Activated CD4-positive, alpha-beta T cell treated with anti-CD3 and anti-CD28 coated beads, Interleukin-2, amount 50 U/mL, for 4 hours (primary cell): ENCODE results near the gene EXOC8.
"Not testable (repeated sequence)": the region's sequence is repeated elsewhere in the genome, so short reads cannot be mapped to it uniquely, and the experiment has no call there.

Experiments used
- DNase-seq, 2 experiments: peaks; one replicate each; pipeline ENCODE4 v3.0.0-alpha.2; 2020

Gene EXOC8

DNA sequence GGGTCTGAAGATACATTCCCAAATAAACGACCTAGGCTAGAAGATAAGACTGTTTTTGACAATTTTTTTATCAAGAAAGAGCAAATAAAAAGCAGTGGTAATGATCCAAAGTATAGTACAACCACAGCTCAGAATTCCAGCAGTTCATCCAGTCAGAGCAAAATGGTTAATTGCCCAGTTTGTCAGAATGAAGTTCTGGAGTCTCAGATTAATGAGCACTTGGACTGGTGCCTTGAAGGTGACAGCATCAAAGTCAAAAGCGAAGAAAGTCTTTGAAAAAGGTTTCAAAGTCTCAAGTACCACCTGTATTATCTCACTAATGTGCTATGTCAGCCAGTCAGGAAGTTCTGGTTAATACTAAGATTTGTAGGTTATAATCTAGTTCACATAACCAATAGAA, 15.4 kb upstream of the EXOC8 start:
- DNase-seq: no peak

DNA sequence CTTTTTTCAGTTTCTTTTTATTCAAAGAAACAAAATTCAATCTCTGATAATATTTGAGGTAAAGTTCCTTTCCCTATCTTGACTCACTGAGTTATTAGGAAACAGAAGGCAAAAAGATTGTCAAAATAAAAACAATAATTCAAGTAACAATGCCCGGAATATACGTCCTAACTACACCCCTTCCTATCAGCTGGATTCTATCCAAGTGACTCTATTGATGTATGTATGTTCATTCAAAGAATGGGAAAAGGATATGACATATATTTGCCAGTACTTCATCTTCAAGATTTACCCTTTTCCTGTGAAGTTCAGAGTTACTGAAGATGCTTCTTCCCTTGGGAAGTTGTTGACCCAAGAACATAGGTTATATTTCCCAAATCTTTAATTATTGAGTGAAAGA, 14.2 kb upstream of the EXOC8 start:
- no peak for DNase-seq

DNA sequence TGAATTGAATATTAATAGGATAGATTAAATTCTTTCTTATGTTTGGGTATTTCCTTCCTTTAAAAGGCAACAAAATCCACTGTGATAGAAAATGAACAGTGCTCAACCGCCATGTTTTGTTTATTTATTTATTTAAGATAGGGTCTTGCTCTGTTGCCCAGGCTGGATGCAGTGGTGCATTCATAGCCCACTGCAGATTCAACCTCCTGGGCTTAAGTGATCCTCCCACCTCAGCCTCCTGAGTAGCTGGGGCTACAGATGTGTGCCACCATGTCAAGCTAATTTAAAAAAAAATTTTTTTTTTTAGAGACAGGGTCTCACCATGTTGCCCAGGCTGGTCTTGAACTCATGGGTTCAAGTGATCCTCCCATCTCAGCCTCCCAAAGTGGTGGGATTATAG, 11.2 kb upstream of the EXOC8 start:
- not testable (repeated sequence) for DNase-seq

DNA sequence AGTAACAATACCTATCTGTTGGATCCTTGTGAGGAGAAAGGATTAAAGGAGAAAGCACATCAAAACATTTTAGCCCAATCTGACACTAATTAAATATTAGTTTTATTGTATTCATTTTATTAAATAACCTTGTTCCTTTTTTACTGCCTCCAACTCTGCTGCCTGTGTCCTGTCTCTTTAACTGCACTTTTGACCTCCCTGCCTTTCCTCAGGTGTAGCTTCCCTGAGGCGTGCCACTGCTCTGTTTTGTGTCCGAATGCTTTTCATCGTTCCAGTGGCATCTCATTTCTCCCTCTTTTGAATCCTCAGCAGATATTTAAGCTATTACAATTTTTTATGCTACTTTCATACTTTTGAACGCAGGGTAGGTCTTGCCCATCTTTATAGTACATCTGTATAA, 10.8 kb upstream of the EXOC8 start:
- DNase-seq: no peak

DNA sequence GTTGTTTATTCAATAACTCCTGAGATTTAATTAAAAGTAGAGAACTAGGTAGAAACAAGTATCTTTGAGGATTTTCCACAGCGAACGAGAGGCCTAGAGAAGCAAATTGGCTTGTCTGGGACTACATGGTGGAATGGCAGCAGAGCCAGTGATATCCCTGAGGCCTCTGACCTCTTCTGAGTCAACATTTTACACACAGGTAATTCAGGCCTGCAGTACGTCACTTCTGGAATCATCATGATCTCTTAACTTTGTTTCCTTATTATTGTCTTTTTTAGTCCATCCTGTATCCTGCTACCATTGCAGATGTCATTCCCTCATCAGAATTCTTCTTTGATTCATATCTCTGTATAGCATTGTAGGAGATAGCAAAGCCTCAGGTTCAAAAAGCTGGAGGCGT, 10.3 kb upstream of the EXOC8 start:
- DNase-seq: no peak

GRCh38 chr1:231340328-231341013, 2.8 kb upstream of the EXOC8 start:
- no peak for DNase-seq

GRCh38 chr1:231338270-231339128, 847 bp upstream of the EXOC8 start, which contains the start of gene SPRTN:
TSS of gene SPRTN (plus strand) at chr1:231338293. CDS start at chr1:231338384, 91 bp downstream.
- no peak for DNase-seq

- DNase-seq: no peak
These were observed 595 bp downstream of the EXOC8 start for GRCh38 chr1:231337043-231337471.

GRCh38 chr1:231335663-231336602, 1.7 kb downstream of the EXOC8 start:
- no peak for DNase-seq

GRCh38 chr1:231334952-231335351, 2.7 kb downstream of the EXOC8 start:
- no peak for DNase-seq

DNA sequence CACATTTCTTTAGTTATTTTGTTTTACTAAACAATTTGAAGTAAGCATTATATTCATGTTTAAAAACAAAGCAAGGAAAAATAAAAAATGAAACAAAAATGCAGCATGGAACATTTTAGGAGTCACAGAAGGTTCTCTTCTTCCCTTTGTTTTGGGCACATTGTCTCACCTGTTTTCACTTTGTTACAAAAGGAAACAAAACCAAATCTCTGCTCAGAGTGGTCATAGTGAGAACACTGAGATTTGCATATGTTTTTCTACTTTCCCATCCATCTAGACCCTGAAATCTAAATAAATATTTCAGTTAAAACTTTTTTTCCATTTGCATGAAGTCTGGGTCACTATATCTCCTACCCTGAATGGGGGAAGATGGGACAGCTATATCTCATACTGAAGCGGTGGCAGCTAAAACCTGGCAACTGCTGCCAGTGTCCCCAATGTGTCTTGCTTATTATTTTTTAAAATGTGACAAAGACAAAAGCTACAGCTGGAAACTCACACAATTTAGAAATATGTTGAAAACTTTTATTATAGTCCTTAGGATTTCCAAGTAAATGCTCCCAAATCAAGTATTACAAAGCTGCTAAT, 3.5 kb downstream of the EXOC8 start:
- DNase-seq: no peak

DNA sequence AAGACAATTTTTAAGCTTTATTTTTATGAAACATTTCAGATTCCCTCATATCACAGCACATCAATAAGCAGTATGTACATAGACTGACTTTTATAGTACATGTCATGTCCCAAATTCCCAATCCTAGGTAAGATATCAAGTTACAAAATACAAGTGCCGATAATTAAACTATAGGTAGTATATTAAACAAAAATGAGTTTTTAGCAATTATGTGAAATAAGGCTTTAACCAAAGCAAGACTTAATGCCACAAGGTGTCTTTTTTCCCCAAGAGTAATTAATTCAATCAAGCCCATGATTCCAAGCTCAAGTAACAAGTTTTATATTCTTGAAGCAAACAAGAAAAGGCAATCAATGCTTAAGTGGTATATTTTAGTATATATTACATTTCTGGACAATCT, 4.9 kb downstream of the EXOC8 start:
- DNase-seq: no peak

GRCh38 chr1:231329483-231329882, 8.2 kb downstream of the EXOC8 start:
- DNase-seq: no peak

- DNase-seq: no peak
These were observed 10.0 kb downstream of the EXOC8 start for GRCh38 chr1:231327617-231328016.

DNA sequence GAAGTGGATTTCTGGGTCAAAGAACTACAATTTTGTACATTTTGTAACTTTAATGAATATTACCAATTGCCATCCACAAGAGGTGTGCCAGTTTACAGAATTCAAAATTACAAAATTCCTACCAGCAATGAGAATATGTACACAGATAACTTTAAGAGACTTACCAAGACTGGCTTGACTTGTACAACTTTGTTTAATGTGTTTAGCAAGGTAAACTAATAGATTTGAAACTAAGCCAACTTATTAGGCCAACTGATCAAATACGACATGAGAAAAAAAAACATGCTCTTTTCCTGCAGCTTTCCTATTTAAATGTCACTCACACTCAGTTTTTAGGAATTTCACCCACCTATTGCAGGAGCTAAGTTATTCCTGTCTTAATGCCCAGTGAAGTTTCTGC, 11.4 kb downstream of the EXOC8 start:
- no peak for DNase-seq

DNA sequence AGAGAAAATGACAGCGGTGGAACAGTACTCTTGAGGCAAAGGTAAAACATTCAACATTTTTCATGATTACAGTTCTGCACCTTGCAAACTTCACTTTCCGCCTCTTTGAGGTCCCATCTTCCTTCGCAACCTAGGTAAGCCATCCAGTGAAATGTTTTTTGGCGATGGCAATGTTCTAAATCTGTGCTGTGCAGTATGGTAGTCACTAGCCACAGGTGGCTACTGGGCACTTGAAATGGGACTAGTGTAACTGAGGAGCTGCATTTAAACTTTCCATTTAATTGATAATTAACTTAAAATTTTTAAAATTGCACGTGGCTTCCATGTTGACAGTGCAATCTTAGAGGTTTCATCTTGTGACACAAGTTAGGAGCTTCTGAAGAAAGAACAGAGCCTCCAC, 13.0 kb downstream of the EXOC8 start:
- DNase-seq: no peak

DNA sequence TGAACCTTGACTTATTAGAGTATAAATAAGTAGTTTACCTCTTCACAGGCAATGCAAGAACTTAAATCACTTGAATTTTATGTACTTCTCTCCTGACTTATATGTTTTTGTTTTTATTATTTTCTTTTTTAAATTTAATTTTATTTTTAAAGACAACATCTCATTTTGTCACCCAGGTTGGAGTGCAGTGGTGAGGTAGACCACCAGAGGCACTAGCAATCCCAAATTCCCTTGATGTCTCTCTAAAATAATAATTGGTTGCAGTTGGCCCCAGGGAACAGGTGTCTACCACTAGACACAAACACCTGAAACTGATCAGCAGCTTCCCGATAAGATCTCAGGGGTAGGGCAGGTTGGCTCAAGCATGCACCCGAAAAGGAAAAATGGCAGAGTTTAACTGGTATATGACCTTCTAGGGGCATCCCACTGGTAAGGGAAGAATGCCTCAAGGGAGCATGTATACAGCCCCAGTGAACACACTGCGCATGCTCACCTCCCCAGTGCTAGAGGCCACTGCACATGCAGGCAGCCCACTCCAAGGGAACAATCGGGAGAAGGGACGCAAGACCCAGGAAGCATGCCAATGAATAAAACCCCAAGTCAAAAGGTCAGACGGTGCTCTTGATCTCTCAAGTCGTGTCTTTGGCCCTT, 14.6 kb downstream of the EXOC8 start:
- DNase-seq: no peak

GRCh38 chr1:231319080-231319479, 18.6 kb downstream of the EXOC8 start:
- DNase-seq: no peak

GRCh38 chr1:231318568-231318967, 19.1 kb downstream of the EXOC8 start:
- no peak for DNase-seq

GRCh38 chr1:231318015-231318355, 19.7 kb downstream of the EXOC8 start:
- DNase-seq: no peak

- DNase-seq: no peak
These were observed 20.2 kb downstream of the EXOC8 start for GRCh38 chr1:231317306-231318014.

- DNase-seq: peak; percentile 17 to 25
These were observed 21.8 kb downstream of the EXOC8 start for GRCh38 chr1:231315887-231316286.
